ENCODE measurements around the gene PTPN11.
"Not testable (repeated sequence)": the region's sequence is repeated elsewhere in the genome, so short reads cannot be mapped to it uniquely, and the experiment has no call there.

Gene PTPN11

GRCh38 chr12:112518365-112518735 lies 99.6 kb downstream of the PTPN11 start:
- no peak for DNase-seq

- not testable (repeated sequence) for DNase-seq
Measured at GRCh38 chr12:112519841-112520340, 101.1 kb downstream of the PTPN11 start.

DNA sequence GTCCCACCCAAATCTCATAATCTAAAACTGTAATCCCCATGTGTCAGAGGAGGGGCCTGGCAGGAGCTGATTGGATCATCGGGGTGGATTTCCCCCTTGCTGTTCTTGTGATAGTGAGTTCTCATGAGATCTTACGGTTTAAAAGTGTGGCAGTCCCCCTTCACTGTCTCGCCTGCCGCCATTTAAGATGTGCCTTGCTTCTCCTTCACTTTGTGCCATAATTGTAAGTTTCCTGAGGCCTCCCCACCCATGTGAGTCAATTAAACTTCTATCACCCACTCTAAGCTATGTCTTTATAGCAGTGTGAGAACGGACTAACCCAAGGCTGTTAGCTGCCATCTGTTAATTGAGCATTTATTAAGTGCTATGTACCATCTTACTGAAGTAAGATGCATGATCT lies 105.1 kb downstream of the PTPN11 start:
- DNase-seq: no peak

DNA sequence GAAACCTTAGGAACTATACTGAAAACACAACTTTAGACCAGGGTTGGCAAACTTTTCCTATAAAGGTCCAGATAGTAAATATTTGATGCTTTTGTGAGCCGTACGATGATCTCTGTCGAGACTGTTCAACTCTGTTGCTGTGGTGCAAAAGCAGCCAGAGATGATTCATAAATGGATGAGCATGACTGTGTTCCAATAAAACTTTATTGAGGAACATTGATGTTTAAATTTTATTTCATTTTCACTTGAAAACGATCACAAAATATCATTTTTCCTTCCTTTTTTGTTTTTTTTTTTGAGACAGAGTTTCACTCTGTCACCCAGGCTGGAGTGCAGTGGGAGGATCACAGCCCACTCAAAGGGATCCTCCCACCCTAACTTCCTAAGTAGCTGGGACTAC lies 105.5 kb downstream of the PTPN11 start:
- no peak for DNase-seq

DNA sequence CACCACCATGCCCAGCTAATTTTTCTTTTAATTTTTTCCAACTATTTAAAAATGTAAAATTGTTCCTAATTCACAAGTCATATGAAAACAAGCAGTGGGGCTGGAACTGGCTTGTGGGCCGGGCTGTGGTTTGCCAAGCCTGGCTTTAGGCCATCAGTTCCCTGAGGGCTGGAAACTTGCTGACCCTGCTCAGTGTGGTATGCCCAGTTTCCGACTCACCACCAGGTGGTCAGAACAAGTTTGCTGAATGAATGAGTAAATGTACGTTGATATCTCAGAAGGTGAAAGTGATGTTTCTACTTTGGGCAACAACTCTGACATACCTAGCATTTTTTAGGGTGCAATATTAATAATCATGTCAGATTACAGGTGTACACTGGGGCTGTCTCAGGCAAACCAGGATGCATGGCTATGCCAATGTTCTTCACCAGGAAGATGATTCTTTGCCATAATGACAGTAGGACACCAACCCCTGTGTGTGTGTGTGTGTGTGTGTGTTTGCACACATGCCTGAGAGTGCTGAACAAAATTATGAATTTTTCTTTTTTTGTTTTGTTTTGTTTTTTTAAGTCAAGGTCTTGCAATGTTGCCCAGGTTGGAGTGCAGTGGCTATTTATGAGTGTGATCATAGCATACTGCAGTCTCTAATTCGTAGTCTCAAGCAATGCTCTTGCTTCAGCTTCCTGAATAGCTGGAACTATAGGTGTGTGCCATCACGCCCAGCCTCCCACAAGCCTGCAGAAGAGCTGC lies 106.1 kb downstream of the PTPN11 start:
- DNase-seq: no peak

- no peak for DNase-seq
Measured at GRCh38 chr12:112525426-112525809, 106.7 kb downstream of the PTPN11 start.

DNA sequence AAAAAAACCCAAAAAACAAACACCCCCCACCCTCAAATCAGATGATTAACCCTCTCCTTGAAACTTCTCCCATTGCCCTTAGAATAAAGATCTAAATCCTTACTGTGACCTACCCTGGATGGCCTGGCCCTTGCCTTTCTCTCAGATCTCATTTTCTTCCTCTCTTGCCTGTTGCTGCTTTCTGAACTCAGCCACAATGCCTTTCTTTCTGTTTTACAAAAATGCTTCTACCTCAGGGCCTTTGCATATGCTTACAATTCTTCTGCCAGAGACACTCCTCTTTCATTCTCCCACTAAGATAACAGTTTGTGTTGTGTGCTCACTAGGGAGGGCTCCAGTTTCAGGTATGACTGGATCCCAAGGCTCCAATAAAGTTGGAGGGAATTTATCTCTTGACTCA lies 108.3 kb downstream of the PTPN11 start:
- no peak for DNase-seq

DNA sequence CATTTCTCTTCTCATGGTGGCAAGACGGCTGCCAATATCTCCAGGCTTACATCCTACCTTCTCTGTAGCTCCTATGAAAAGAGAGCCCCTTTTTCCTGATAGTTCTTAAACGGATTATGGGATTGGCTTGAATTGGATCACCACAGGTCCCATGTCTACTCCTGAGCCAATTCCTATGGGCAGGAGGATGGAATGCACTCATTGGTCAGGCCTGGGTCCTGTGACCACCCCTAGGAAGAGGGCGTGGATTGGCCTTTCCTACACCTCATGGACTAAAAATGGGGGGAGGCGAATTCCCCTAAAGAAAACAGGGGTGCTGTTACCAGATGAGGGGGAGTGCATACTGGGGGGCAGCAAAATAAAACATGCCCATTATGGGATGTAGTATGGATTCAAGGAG lies 108.8 kb downstream of the PTPN11 start:
- DNase-seq: no peak

- DNase-seq: no peak
Measured at GRCh38 chr12:112528521-112528920, 109.8 kb downstream of the PTPN11 start.

GRCh38 chr12:112530941-112531340 lies 112.2 kb downstream of the PTPN11 start:
- DNase-seq: no peak

GRCh38 chr12:112532106-112532505 lies 113.4 kb downstream of the PTPN11 start:
- DNase-seq: no peak

- no peak for DNase-seq
Measured at GRCh38 chr12:112533528-112533927, 114.8 kb downstream of the PTPN11 start.

GRCh38 chr12:112535017-112535416 lies 116.3 kb downstream of the PTPN11 start:
- DNase-seq: no peak

GRCh38 chr12:112535637-112536366 lies 117.1 kb downstream of the PTPN11 start:
- DNase-seq: no peak

DNA sequence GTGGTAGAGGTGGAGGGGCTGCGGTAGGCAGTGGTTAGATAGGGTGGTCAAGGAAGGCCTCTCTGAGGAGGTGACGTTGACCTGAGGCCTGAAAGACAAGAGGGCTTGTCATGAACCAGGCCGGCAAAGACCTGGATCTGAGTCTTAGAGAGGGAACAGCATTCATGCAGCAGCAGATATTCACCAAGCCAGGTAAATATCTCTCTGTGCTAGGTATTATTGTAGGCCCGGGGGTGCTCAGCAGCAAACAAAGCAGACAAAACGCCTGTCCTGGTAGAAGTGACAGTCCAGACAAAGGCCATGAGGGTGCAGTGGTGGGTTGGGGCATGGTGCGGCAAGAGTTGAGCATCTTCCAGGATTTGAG lies 117.6 kb downstream of the PTPN11 start:
- DNase-seq: no peak

- no peak for DNase-seq
Measured at GRCh38 chr12:112537710-112538396, 119.1 kb downstream of the PTPN11 start.

GRCh38 chr12:112538740-112539139 lies 120.0 kb downstream of the PTPN11 start:
- DNase-seq: no peak

GRCh38 chr12:112539221-112539620 lies 120.5 kb downstream of the PTPN11 start:
- no peak for DNase-seq

DNA sequence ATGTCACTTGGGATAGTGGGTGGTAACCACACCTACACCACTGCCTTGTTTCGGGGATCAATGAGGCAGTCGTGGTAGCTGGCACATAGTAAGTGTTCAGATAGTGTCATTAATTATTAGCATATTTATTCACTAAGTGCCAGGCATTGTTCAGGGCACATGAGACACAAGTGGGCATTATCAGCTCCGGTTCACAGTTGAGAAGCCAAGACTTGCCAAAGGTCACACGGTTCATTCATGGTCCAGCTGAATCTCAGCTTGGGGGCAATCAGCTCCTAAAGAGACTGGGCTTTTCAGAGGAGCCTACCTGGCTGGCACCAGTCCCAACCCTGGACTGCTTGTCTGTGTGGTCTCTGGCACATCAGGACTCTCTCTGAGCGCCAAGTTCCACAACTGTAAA lies 121.3 kb downstream of the PTPN11 start:
- no peak for DNase-seq

- no peak for DNase-seq
Measured at GRCh38 chr12:112543751-112544150, 125.0 kb downstream of the PTPN11 start.

GRCh38 chr12:112546339-112546738 lies 127.6 kb downstream of the PTPN11 start:
- no peak for DNase-seq

GRCh38 chr12:112546996-112547395 lies 128.2 kb downstream of the PTPN11 start:
- no peak for DNase-seq

GRCh38 chr12:112549031-112549430 lies 130.3 kb downstream of the PTPN11 start:
- DNase-seq: no peak

GRCh38 chr12:112551681-112552080 lies 132.9 kb downstream of the PTPN11 start:
- no peak for DNase-seq
